NT2/D1 (cell line): ENCODE data around the gene ST6GALNAC3.

Experiments used
- SUZ12 ChIP-seq: IDR thresholded peaks from 2 replicates; pipeline ENCODE4 v1.6.1; 2011; ENCODE audit not compliant: insufficient read length, insufficient read depth; ENCODE audit errors: extremely low read depth
- YY1 ChIP-seq: IDR thresholded peaks from 2 replicates; pipeline ENCODE4 v1.6.1; 2011; ENCODE audit not compliant: insufficient read length, insufficient read depth
- ZNF274 ChIP-seq: IDR thresholded peaks from 2 replicates; pipeline ENCODE4 v1.6.1; 2011; ENCODE audit warnings: mild to moderate bottlenecking, low read depth, low read length

GRCh38 chr1:76113446-76113845, 38.9 kb downstream of the ST6GALNAC3 start:
- no peak for TF ChIP-seq YY1
- TF ChIP-seq SUZ12: no peak
- TF ChIP-seq ZNF274: no peak
